HUES6 (cell line): ENCODE data around the gene RHOT1.
"Not testable (repeated sequence)": the region's sequence is repeated elsewhere in the genome, so short reads cannot be mapped to it uniquely, and the experiment has no call there.

Experiments
- H3K27ac ChIP-seq: 2 replicates; pipeline ENCODE4 v1.7.0; 2013; ENCODE audit warnings: low read depth, mild to moderate bottlenecking, low read length, inconsistent platforms
- H3K27me3 ChIP-seq: 2 replicates; pipeline ENCODE4 v1.6.1; 2013; ENCODE audit warnings: low read length; ENCODE audit not compliant: control insufficient read depth, insufficient read depth
- H3K36me3 ChIP-seq: 2 replicates; pipeline ENCODE4 v1.6.1; 2013; ENCODE audit warnings: low read length; ENCODE audit not compliant: control insufficient read depth, insufficient read depth
- H3K4me1 ChIP-seq: 2 replicates; pipeline ENCODE4 v1.6.1; 2013; ENCODE audit warnings: low read length; ENCODE audit not compliant: control insufficient read depth, insufficient read depth
- H3K4me3 ChIP-seq: 2 replicates; pipeline ENCODE4 v1.5.1; 2013; ENCODE audit warnings: low read depth, low read length
- H3K9ac ChIP-seq: one replicate; pipeline ENCODE4 v1.6.1; 2013; ENCODE audit warnings: mild to moderate bottlenecking, low read length
- H3K9me3 ChIP-seq: 2 replicates; pipeline ENCODE4 v1.6.1; 2013; ENCODE audit warnings: low read depth, low read length; ENCODE audit not compliant: control insufficient read depth, insufficient read depth

The RHOT1 gene

DNA sequence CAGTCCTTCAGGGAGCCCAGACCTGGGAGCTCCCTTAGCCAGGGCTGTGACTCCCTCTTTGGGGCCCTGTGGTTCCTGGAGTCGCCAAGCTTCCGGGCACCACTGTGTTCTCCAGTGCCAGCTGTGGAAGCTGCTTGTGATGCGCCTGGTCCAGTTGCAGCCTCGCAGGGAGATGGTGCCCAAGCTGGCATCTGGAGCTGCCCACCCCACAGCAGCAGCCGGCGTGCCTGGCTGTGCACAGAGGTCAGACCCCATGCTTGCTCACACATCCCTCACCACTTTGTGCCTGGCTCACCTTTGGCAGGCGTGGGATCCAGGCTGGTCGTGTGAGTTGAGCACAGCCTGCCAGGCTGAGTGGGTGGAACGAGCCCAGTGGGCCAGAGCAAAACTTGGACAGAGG, 18.2 kb downstream of the RHOT1 start:
- peaks cover 24% of the 10 kb centered on the region for H3K36me3 ChIP-seq
- peaks cover 2% of the 10 kb centered on the region; the same call in 1 of the 2 replicates for H3K9me3 ChIP-seq
- no peak overlapping the region for H3K27ac ChIP-seq
- no peaks in the 10 kb centered on the region for H3K27me3 ChIP-seq
- no peak overlapping the region for H3K9ac ChIP-seq
- H3K4me3 ChIP-seq: no peak overlapping the region
- no peaks in the 10 kb centered on the region for H3K4me1 ChIP-seq

DNA sequence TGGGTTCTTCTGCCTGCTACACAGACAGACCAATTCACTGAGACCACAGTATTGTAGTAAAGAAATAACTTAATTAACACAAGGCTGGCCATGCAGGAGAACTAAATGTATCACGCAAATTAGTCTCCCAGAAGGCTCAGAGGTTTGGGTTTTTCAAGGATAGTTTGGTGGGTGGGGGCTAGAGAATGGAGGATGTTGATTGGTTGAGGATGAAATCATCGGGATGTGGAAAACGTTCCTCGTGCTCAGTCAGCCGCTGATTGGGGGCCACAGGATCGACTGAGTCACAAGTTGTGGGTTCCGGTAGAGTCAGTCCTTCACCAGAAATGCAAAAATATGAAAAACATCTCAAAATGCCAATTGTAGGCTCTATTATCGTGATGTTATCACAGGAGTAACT, 18.7 kb downstream of the RHOT1 start:
- H3K9me3 ChIP-seq: peaks cover 7% of the 10 kb centered on the region; the same call in 1 of the 2 replicates
- no peaks in the 10 kb centered on the region for H3K4me1 ChIP-seq
- H3K4me3 ChIP-seq: no peak overlapping the region
- H3K27me3 ChIP-seq: no peaks in the 10 kb centered on the region
- H3K9ac ChIP-seq: no peak overlapping the region
- H3K36me3 ChIP-seq: peaks cover 20% of the 10 kb centered on the region
- no peak overlapping the region for H3K27ac ChIP-seq

DNA sequence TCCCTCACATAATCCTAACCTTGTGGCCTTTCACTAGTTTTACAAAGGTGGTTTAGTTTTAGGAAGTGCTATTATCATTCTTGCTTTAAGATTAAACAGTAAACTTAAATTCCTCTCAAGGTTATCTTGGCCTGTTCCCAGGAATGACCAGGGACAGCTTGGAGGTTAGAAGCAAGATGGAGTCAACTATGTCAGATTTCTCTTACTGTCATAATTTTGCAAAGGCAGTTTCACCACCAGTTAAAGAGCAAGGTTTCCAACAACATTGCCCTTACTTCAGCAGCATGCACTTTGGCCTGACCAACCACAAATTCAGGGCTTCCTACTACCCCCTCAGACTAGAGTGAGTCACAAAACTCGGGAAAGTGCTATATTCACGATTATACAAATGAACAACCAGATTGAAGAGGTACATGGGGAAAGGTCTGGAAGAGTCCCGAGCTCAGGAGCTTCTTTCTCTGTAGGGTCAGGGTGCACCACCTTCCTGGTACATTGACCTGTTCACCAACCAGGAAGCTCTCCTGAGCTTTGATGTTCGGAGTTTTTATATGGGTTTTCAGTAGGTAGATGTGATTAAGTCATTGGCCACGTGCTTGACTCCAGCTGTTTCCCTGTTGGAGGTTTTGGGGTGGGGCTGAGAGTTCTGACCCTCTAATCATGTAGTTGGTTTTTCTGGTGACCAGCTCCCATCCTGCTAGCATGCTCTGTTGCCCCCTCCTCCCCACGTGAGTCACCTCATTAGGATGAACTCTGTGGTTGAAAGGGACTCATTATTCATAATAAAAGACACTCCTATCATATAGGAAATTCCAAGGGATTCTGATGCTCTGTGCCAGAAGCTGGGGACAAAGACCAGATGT, 19.4 kb downstream of the RHOT1 start:
- Histone ChIP-seq H3K27me3 (no peaks in the 10 kb centered on the region), H3K9me3 (peaks cover 14% of the 10 kb centered on the region), H3K9ac (no peak overlapping the region), H3K4me3 (no peak overlapping the region), H3K36me3 (peaks cover 19% of the 10 kb centered on the region), H3K4me1 (no peaks in the 10 kb centered on the region), H3K27ac (no peak overlapping the region)

DNA sequence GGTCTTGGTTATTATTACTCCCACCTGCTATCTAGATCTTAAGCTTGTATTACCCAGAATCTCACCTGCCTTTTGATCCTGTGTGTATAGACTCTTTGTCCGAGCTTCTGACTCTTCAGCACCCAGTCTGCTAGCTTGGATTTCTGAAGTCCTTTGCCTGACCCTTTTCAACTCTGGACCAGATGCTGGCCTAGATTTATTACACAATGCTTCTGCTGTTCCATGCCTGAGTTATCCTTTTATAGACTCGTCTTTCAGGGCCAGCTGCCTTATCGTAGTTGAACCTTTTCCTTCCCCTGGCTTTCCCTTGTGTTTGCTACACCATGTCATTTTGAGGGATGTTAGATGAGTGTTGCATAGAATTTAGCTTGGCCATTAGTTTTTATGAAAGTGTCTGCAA, 32.6 kb downstream of the RHOT1 start:
- Histone ChIP-seq H3K9ac (no peak overlapping the region), H3K27ac (no peak overlapping the region), H3K27me3 (no peaks in the 10 kb centered on the region), H3K36me3 (peaks cover 55% of the 10 kb centered on the region), H3K9me3 (peaks cover 32% of the 10 kb centered on the region), H3K4me3 (no peak overlapping the region), H3K4me1 (no peaks in the 10 kb centered on the region)

DNA sequence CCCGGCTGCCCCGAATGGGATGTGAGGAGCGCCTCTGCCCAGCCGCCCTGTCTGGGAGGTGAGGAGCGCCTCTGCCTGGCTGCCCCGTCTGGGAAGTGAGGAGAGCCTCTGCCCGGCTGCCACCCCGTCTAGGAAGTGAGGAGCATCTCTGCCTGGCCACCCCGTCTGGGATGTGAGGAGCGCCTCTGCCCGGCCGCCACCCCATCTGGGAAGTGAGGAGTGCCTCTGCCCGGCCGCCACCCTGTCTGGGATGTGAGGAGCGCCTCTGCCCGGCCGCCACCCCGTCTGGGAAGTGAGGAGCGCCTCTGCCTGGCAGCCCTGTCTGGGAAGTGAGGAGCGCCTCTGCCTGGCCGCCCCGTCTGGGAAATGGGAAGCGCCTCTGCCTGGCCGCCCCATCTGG, 36.4 kb downstream of the RHOT1 start:
- peaks cover 43% of the 10 kb centered on the region for H3K9me3 ChIP-seq

DNA sequence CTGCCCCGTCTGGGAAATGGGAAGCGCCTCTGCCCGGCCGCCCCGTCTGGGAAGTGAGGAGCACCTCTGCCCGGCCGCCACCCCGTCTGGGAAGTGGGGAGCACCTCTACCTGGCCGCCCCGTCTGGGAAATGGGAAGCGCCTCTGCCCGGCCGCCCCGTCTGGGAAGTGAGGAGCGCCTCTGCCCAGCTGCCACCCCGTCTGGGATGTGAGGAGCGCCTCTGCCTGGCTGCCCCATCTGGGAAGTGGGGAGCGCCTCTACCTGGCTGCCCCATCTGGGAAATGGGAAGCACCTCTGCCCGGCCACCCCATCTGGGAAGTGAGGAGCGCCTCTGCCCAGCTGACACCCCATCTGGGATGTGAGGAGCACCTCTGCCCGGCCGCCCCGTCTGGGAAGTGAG, 36.8 kb downstream of the RHOT1 start:
- H3K36me3 ChIP-seq: peaks cover 65% of the 10 kb centered on the region
- H3K4me1 ChIP-seq: not testable (repeated sequence)

More for the DNA sequence above, 36.4 kb downstream of the RHOT1 start:
- H3K27ac ChIP-seq, H3K4me1 ChIP-seq, H3K27me3 ChIP-seq, H3K9ac ChIP-seq, H3K4me3 ChIP-seq: not testable (repeated sequence)
- peaks cover 68% of the 10 kb centered on the region for H3K36me3 ChIP-seq

DNA sequence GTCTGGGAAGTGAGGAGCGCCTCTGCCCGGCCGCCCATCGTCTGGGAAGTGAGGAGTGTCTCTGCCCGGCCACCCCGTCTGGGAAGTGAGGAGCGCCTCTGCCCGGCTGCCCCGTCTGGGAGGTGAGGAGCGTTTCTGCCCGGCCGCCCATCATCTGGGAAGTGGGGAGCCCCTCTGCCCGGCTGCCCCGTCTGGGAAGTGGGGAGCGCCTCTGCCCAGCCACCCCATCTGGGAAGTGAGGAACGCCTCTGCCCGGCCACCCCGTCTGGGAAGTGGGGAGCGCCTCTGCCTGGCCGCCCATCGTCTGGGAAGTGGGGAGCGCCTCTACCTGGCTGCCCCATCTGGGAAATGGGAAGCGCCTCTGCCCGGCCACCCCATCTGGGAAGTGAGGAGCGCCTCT, 37.2 kb downstream of the RHOT1 start:
- not testable (repeated sequence) for H3K4me3 ChIP-seq, H3K27me3 ChIP-seq, H3K4me1 ChIP-seq, H3K27ac ChIP-seq, H3K9ac ChIP-seq
- H3K9me3 ChIP-seq: peaks cover 43% of the 10 kb centered on the region
- H3K36me3 ChIP-seq: peaks cover 61% of the 10 kb centered on the region

More for the DNA sequence above, 36.8 kb downstream of the RHOT1 start:
- peaks cover 43% of the 10 kb centered on the region for H3K9me3 ChIP-seq
- not testable (repeated sequence) for H3K9ac ChIP-seq, H3K27ac ChIP-seq, H3K4me3 ChIP-seq, H3K27me3 ChIP-seq

DNA sequence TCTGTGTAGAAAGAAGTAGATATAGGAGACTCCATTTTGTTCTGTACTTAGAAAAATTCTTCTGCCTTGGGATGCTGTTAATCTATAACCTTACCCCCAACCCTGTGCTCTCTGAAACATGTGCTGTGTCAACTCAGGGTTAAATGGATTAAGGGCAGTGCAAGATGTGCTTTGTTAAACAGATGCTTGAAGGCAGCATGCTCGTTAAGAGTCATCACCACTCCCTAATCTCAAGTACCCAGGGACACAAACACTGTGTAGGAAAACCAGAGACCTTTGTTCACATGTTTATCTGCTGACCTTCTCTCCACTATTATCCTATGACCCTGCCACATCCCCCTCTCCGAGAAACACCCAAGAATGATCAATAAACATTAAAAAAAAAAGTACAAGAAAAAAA, 38.0 kb downstream of the RHOT1 start:
- Histone ChIP-seq H3K36me3 (peaks cover 53% of the 10 kb centered on the region), H3K9me3 (peaks cover 36% of the 10 kb centered on the region)
- not testable (repeated sequence) for H3K4me1 ChIP-seq, H3K4me3 ChIP-seq, H3K27ac ChIP-seq, H3K27me3 ChIP-seq, H3K9ac ChIP-seq

DNA sequence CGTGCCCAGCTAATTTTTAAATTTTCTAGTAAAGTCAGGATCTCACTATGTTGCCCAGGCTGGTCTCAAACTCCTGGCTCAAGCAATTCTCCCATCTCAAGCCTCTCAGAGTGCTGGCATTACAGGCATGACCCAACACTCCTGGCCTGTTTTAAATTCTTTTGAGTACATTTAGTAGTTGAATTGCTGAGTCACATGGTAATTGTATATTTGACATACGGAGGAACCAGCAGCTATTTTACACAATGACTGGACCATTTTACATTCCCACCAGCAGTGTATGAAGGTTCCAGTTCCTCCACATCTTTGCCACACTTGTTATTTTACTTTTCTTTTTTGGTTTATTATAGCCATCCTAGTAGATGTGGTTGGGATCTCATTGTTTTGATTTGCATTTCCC, 43.6 kb downstream of the RHOT1 start:
- Histone ChIP-seq H3K9me3 (peaks cover 8% of the 10 kb centered on the region; the same call in 1 of the 2 replicates), H3K27me3 (no peaks in the 10 kb centered on the region), H3K36me3 (peaks cover 25% of the 10 kb centered on the region), H3K4me3 (no peak overlapping the region), H3K27ac (no peak overlapping the region), H3K9ac (no peak overlapping the region), H3K4me1 (no peaks in the 10 kb centered on the region)

DNA sequence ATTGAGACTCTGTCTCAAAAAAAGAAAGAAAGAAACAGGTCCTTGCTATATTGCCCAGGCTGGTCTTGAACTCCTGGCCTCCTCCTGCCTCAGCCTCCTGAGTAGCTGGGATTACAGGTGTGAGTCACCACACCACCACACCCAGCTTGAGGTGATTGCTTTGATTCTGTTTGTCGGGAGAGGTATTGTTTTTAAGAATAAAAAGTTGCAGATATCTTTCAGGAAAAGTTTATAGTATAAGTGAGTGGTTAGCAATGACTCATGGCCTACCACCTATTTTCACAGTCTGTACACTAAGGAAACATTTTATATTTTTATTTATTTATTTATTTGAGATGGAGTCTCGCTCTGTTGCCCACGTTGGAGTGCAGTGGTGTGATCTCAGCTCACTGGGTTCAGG, 45.0 kb downstream of the RHOT1 start:
- Histone ChIP-seq H3K4me1 (no peaks in the 10 kb centered on the region), H3K4me3 (no peak overlapping the region), H3K27me3 (no peaks in the 10 kb centered on the region), H3K9me3 (no peaks in the 10 kb centered on the region), H3K9ac (no peak overlapping the region), H3K36me3 (peaks cover 14% of the 10 kb centered on the region), H3K27ac (no peak overlapping the region)

DNA sequence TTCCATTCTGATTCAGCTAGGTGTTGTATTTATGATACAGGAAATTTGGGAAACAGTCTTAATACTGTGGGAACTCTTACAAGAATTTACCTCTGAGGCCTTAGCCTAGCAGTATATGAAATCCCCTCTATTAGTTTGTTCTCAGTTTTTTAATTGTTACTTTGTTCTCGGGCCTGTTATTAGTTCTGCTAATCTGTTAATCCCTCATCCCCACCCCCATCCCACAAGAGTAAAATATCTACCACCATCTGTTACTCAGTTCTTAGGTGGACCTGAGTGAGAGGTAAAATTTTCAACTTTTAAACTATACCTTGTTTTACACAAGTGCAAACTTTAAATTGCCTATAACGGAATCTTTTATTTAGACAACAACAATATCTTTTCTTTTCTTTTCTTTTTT, 47.0 kb downstream of the RHOT1 start:
- H3K9me3 ChIP-seq: no peaks in the 10 kb centered on the region
- no peaks in the 10 kb centered on the region for H3K27me3 ChIP-seq
- H3K4me1 ChIP-seq: no peaks in the 10 kb centered on the region
- H3K9ac ChIP-seq: no peak overlapping the region
- H3K27ac ChIP-seq: no peak overlapping the region
- peaks cover 20% of the 10 kb centered on the region for H3K36me3 ChIP-seq
- no peak overlapping the region for H3K4me3 ChIP-seq
